ENCODE results near the gene PDHX.

- no peak for TF ChIP-seq YY1 (IDR thresholded peaks at IDR 0.05; ENCODE audit: low read depth)
- TF ChIP-seq TEAD4 (IDR thresholded peaks at IDR 0.05), result no peak
- TF ChIP-seq MAX (IDR thresholded peaks at IDR 0.05), result no peak
- TF ChIP-seq REST (IDR thresholded peaks at IDR 0.05; ENCODE audit: low read depth), result no peak
- no peak for TF ChIP-seq ZBTB7A (IDR thresholded peaks at IDR 0.05; ENCODE audit: low read depth)
- no peak for TF ChIP-seq EGR1 (IDR thresholded peaks at IDR 0.05)
- no peak for TF ChIP-seq FOXM1 (IDR thresholded peaks at IDR 0.05; ENCODE audit: borderline replicate concordance, low read depth)
- TF ChIP-seq USF1 (IDR thresholded peaks at IDR 0.05), result no peak
- no peak for TF ChIP-seq CREB1 (IDR thresholded peaks at IDR 0.05; ENCODE audit: low read depth)
- TF ChIP-seq CEBPB (IDR thresholded peaks at IDR 0.05), result no peak
These were observed 10.4 kb downstream of the PDHX start for GRCh38 chr11:34926831-34927132.

Measured in Ishikawa (cell line).